ENCODE measurements around the gene UST.
"Not testable (repeated sequence)": the region's sequence is repeated elsewhere in the genome, so short reads cannot be mapped to it uniquely, and the experiment has no call there.

Gene UST

DNA sequence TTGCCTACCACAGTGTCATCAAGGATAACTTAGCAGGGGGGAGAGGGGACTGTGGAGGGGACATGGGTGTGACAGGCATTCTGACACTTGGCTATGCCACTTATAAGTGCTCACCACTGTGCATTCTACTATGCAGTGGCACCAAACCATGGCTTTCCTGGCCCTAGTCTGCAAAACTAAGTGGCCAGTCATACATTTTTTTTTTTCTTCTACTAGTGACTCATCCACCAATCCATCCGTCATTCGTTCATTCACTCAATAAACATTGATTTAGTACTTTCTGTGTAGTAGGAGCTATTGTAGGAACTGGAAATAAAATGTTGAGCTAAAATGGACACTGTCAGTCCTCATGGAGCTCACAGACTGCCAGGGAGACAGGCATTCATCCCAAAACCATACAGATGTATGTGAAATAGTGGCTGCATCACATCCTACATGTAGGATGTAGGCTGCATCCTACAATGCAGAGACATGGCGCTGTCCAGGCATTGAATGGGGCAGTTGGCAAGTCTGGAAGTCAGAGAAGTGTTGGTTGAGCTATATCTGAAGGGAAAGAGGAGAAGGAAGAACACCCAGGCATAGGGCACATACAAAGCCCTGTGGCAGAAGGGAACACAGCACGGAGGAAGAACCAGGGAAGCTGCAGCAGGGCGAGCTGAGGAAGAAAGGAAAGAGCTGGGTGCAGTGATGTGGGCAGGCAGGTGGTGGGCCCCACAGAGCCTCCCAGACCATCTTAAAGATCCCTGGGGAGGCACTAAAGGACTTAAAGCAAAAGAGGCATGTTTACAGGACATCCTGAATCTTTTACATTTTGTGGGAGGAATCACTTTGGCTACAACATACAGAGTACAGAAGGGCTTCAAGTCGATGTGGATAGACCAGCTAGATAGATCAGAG, 224.4 kb downstream of the UST start:
- peak; percentile 28 for DNase-seq (ENCODE audit: low read depth)
- TF ChIP-seq, protein P1, sequence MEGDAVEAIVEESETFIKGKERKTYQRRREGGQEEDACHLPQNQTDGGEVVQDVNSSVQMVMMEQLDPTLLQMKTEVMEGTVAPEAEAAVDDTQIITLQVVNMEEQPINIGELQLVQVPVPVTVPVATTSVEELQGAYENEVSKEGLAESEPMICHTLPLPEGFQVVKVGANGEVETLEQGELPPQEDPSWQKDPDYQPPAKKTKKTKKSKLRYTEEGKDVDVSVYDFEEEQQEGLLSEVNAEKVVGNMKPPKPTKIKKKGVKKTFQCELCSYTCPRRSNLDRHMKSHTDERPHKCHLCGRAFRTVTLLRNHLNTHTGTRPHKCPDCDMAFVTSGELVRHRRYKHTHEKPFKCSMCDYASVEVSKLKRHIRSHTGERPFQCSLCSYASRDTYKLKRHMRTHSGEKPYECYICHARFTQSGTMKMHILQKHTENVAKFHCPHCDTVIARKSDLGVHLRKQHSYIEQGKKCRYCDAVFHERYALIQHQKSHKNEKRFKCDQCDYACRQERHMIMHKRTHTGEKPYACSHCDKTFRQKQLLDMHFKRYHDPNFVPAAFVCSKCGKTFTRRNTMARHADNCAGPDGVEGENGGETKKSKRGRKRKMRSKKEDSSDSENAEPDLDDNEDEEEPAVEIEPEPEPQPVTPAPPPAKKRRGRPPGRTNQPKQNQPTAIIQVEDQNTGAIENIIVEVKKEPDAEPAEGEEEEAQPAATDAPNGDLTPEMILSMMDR (conservative IDR thresholded peaks at IDR 0.05; ENCODE audit: low read depth, low read length): no peak
- H3K4me3 ChIP-seq (ENCODE audit: low read depth, low read length): no peak overlapping the region

DNA sequence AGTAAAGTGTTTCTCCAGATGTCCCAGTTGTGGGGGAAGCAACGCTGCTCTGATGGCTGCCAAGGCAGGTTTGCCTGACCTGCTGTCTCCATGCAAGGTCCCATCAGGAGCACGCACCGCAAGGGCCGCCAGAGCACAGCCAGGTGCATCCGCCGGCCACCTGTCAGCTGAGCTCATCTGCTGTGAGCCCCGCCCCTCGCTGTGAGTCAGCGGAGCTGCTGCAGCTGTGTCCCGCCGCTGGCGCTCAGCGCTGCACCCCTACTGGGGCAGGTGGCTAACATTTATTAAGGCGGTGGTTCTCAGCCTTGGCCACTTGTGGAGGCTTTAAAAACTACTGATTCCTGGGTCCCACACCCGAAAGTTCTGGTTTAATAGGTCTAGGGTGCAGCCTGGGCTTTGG, 225.7 kb downstream of the UST start:
- H3K4me3 ChIP-seq (ENCODE audit: low read depth, low read length): no peak overlapping the region
- TF ChIP-seq, protein P1 (conservative IDR thresholded peaks at IDR 0.05; ENCODE audit: low read depth, low read length): no peak
- peak; percentile 46 for DNase-seq (ENCODE audit: low read depth)

DNA sequence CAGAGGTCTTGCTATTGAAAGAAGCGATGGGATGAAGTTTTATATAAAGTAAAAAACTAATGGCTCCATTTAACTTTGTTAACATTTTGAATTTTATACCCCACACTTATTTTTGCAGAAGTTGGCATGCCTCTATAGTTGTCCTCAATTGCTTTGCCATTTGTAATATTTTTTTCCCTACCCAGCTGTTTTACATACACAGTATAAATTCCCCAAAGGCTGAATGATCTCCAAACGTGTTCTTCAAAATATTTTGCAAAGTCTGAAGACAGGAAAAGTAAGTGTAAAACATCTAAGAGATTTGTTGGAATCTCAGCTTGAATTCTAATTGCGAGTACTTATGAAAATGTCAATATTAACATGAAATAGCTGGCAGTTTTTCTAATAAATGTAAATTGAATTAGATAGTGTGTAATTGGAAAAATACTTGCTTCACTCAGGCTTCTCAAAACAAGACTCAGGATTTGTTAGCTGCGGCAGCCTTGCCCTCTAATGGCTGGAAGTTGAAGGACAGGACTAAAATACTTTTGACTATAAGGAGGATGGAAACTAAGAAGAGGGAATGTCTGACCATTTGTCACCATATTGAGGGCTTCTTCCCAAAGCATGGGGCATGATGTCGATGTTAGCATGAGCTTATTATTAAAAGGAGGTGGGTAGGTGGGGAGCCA, 226.8 kb downstream of the UST start:
- peak; percentile 75 for DNase-seq (ENCODE audit: low read depth)
- TF ChIP-seq, protein P1 (conservative IDR thresholded peaks at IDR 0.05; ENCODE audit: low read depth, low read length): peak; percentile 82

DNA sequence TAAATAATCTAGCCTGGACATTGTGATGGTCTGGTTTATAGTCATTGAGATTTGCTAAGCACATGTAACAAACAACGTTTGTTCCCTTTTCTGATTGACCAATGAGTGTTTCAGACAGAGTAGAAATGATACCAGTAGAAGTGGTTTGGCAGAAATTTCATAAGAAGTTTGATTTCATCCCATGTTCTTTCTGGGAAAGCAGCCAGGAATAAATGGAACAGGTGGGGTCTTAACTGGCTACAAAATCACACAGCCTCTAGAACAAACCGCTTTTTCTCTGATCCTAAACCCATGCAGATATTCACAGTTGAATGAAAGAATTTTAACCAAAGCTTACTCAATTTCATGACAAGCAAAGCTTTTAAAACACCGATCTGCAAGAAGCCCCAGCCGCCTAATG, 227.5 kb downstream of the UST start:
- TF ChIP-seq, protein P1 (conservative IDR thresholded peaks at IDR 0.05; ENCODE audit: low read depth, low read length): no peak
- DNase-seq (ENCODE audit: low read depth): no peak
- no peak overlapping the region for H3K4me3 ChIP-seq (ENCODE audit: low read depth, low read length)

More for the DNA sequence above, 226.8 kb downstream of the UST start:
- no peak overlapping the region for H3K4me3 ChIP-seq (ENCODE audit: low read depth, low read length)

DNA sequence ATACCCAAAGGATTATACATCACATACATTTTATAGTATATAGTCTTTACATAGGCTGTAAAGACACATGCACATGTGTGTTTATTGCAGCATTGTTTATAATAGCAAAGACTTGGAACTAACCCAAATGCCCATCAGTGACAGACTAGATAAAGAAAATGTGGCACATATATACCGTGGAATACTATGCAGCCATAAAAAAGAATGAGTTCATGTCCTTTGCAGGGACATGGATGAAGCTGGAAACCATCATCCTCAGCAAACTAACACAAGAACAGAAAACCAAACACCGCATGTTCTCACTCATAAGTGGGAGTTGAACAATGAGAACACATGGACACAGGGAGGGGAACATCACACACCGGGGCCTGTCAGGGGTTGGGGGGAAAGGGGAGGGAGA, 231.5 kb downstream of the UST start:
- DNase-seq (ENCODE audit: low read depth); H3K4me3 ChIP-seq (ENCODE audit: low read depth, low read length): not testable (repeated sequence)

DNA sequence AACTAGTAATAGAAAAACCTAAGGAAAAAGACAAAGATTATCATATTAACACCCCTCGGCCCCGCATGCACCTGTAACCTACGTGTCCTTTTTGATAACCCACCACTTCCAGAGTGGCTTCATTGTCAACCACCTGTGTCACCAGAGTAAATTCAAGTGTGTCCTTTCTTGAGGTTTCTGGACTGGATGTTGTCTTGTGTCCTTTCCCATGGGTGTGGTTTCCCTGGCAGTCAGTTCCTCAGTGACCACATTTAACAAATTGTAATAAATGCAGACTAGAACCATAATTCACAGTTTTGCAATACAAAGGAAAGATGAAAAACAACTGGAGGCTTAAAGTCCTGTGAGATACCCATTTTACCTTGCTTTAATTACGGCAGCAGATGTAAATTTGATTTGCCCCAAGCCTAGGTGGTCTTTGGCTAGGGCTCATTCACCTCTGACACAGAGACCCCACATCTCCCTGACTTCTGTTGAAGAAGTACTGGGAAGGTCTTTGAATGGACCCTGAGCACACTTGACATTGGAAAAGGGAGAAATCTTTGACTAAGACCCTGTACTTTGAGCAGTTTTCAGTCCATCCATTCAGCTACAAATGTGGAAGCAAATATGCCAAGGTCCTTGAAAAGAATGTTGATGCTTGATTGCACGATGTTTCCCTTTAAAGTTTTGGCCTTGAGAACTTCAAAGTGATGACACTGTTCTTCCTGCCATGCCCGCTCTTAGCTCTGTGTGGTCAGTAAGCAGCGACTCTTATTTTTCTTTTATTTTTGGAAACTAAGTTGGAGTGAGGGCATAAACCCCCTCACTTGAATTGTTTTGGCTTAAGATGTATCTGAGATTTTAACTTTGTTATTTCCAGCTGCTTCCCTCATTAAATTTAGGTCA, 232.4 kb downstream of the UST start:
- TF ChIP-seq, protein P1 (conservative IDR thresholded peaks at IDR 0.05; ENCODE audit: low read depth, low read length): no peak
- no peak for DNase-seq (ENCODE audit: low read depth)

DNA sequence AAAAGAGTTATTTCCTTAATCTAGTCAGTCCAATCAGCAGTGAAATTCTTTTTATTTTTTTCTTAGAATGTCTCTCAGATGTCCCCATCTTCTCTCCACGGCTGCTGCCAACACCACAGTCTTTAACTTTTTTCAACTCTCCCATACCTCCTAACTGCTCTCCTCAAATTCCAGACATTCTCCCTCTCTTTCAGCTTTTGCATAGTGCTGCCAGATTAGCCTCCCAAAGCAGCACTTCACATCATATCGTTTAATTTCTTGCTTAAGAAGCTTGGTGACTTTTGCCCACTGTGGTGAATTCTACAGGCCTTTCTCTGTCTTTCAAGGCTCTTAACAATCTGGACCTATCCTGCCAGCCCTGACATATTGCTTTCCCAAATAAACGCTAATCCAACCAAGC, 233.4 kb downstream of the UST start:
- no peak overlapping the region for H3K4me3 ChIP-seq (ENCODE audit: low read depth, low read length)
- peak; percentile 16 for DNase-seq (ENCODE audit: low read depth)
- TF ChIP-seq, protein P1 (conservative IDR thresholded peaks at IDR 0.05; ENCODE audit: low read depth, low read length): no peak

More for the DNA sequence above, 232.4 kb downstream of the UST start:
- no peak overlapping the region for H3K4me3 ChIP-seq (ENCODE audit: low read depth, low read length)
